DMS53 treated with DMSO at 0.1 percent for 48 hours (cell line): ENCODE results near the gene LYSMD4.

Experiments used
- DNase-seq: peaks from one replicate; lab custom pipeline; 2025; ENCODE audit not compliant: unreplicated experiment; lab: John Stamatoyannopoulos, UW

Gene LYSMD4

DNA sequence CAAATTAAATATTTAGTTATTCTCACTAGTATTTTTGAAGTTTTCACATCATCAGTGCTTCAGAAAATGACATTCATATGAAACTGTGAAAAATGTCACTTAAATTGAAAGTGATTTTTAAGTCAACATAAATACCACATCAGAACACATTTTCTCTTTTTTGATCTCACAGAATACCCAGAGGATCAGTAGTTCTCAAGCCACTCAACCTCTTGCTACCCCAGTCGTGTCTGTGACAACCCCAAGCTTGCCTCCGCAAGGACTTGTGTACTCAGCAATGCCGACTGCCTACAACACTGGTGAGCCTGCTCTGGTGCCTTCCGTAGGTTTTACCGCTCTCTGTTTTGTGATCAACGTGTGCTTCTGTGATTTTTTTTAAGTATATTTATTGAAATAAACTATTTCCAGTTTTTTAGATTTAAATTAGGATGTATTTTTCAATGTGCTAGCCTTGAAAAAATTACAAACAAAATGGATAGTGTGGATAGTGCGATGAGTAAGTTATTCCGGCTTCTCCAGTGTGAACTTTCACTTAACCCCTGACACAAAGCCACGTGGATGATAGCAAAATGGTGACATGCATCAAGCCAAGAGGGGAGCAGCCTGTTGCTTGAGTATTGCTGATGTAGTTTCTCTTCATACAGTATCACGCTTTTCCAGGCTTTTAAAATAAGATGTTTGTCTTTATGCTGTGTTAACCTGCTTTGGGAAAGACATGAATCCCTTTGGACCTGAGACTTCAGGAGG is 26.5 kb downstream of the LYSMD4 start:
- DNase-seq: no peak

DNA sequence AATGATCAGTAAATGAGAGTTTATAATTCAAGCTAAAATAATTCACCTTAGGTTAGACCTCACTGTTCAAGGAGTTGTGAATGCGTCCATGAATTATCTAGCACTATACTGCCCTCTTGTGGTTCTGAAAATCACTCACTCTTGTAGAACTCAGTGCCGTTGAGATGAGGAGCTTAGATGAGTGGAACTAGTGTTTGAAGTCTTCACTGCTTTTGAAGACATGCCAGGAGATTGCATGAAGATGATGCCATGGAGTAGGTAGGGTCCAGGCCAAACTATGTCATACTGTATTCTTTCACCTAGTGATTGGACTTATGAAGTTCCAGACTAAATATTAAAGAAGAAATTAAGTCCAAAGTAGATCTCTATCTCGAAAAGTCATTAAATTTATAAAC is 28.8 kb downstream of the LYSMD4 start:
- DNase-seq: peak; percentile 57

DNA sequence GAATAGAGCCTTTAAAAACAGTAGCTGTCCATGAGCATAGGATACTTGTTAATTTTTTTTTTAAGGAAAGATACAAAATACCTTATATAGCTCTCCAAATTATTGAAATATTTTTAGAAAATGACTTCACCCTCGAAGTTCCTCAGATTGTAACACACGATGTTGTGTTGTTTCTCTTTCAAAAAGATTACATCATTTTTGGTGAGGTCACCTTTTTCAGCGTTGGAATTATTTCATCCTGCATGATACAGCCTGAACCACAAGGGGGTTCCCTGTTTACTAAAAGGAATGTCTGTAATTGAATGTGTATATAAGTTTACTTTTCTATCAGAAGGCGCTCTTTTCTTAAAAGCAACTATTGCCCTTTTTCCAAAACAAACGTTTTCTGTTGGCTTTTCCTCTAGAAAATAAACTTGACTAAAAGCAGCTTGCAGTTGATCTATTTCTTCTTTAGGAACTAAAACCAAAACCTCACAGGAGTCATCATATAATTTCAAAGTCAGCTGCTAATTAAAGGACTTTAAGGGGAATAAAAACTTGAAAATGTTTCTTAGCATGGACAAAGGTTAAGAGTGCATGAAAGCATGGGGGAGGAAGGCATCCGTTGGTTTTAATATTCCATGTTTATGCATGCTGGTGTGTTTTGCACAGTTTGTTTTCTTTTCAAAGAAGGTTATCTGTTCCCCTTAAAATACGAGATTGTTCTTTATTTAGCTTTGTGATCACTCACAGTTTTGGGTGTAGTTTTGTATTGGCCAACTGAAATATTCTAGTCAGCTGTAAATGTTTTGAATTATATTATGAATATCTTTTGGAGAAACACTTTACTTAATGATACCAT is 29.4 kb downstream of the LYSMD4 start:
- peak; percentile 37 for DNase-seq

DNA sequence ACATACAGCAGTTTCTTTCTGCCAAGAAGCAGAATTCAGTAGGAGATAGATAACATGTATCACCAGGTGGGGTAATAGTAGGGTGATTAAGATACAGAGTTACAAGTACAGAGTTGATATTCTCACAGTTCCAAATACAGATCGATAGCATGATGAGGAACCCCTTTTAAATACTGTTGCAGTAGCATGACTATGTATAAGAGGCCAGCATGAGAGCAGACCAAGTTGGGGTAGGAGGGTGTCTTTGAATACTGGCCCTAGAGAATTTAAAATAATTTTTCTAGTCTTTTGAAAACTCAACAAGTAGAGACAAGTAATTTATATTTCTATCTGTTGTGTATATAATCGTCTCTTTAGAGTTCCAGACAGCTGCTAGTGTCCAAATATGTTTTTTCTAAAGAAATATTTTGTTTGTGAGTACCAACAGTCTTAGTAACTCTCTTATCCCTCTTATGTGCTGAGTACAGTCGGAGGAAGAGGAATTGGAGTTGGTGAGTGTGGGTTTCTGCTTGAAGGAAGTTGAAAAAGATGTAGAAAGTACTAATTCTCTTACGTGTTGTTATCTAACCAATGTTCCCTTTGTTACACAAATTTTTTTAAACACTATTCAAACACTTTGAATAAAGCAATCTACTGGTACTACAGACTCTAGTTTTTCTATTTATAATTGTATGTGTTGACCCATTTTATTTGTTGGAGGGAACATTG is 30.2 kb downstream of the LYSMD4 start:
- no peak for DNase-seq

DNA sequence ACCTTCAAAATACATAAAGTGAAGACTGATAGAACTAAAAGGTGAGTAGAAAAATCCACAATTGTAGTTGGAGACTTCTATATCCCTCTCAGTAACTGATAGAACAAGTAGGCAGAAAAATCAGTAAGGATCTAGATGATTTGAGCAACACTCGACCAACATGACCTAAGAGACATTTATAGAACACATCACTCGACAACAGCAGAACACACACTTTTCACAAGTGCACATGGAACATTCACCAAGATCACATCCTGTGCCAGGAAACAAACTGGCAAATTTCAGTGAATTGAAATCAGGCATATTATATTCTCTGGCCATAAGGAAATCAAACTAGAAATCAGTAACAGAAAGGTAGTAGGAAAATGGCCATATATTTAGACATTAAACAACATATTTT is 37.1 kb downstream of the LYSMD4 start:
- DNase-seq: no peak

DNA sequence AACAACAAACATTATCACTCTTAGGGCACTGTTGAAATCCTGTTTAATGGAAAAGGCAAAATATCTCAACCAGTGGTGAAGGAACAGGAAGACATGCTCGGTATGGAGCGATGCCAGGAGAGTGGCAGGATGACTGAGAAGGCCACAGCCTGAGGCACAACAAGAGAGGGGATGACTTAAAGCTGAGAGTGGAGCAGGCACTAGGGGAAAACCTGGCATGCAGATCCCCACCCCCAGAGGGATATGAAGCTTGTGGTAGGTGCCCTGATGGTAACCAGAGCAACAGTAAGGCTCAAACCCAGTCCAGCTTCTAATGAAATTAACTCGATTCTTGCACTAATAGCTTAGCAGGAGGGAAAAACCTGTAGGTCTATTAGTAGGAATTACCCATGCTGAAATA is 40.4 kb downstream of the LYSMD4 start:
- DNase-seq: no peak

DNA sequence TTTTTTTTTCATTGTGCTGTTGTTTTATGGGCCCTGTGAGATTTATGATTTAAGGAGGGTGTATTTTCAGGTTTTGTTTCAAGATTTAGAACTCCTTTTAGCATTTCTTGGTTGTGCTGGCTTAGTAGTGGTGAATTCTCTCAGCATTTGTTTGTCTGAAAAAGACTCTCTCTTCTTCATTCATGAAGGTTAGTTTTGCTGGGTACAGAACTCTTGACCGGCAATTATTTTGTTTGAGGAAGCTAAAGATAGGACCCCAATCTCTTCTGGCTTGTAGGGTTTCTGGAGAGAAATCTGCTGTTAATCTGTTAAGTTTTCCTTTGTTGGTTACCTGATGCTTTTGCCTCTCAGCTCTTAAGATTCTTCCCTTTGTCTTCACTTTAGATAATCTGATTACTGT is 46.9 kb downstream of the LYSMD4 start:
- DNase-seq: no peak

DNA sequence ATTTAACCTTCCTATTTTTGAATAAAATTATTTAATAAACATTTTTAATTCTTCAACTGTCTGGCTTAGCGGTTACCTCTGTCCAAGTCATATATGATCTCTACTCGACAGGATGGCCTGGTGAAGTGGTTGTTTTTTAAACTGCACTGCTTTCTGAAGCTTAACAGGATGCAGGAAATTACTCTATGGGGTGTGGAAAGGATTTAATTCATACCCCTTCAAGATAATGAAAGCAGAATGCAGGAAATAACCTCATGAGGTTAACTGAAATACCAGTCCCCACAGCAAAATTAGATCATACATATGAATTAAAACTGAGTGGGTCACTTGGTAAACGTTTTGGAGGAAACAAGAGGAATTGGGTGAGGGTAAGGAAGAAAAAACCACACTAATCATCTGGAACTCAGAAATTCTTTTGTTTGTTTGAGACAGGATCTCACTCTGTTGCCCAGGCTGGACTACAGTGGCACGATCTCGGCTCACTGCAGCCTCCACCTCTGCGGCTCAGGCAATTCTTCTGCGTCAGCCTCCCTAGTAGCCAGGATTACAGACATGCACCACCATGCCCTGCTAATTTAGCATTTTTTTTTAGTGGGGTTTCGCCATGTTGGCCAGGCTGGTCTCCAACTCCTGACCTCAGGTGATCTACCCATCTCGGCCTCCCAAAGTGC is 50.1 kb downstream of the LYSMD4 start:
- DNase-seq: no peak

DNA sequence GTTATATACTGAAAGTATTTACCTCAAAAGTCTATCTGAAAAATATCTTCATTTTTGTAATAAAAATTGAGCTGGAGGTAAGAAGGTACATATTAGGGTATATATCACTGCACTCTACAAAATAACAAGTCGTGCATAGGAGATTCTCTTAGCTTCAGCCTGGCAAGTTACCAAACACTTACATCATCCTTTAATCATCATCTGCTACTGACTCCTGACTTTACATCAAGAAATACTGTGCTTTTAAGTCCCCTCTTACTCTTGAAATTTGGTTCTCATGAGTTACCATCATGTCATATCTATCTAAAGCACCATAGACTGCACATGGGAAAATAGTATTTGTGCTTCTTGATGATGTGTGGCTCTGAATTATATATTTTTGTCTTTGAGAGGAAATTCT is 50.8 kb downstream of the LYSMD4 start:
- no peak for DNase-seq

DNA sequence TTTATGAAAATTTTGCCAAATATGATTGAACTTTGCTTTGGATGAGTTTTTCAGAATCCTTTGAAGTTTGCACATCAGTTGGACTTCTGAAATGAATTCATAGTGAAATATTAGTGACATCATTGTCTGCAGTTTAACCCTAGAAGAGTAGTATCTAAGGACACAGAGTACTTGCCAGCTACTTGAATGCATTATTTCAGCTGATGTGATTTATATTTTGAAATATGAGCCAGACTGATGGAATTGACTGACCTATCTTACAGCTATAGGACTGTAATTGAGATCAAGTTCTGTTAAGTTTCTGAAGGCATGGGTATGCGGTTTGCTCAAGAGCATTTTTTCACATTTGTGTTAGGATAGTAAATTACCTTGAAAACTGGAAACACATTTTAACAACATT is 51.2 kb downstream of the LYSMD4 start:
- no peak for DNase-seq

DNA sequence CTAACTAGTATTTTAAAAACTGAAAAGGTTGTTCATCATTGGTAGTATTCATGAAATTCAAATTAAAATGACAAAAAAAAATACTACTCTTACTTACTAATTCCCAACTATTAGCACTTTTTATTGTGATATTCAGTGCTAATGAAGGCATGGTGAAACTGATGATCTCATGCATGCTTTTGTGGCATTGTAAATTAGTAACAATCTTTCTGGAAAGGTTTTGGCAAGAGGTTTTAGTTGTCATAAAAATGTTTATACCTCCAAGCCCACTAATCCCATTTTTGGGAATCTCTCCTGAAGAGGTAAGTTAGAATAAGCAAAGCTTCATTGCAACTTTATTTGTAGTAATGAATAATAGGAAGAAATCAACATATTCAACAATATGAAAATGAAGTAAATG is 53.0 kb downstream of the LYSMD4 start:
- no peak for DNase-seq

DNA sequence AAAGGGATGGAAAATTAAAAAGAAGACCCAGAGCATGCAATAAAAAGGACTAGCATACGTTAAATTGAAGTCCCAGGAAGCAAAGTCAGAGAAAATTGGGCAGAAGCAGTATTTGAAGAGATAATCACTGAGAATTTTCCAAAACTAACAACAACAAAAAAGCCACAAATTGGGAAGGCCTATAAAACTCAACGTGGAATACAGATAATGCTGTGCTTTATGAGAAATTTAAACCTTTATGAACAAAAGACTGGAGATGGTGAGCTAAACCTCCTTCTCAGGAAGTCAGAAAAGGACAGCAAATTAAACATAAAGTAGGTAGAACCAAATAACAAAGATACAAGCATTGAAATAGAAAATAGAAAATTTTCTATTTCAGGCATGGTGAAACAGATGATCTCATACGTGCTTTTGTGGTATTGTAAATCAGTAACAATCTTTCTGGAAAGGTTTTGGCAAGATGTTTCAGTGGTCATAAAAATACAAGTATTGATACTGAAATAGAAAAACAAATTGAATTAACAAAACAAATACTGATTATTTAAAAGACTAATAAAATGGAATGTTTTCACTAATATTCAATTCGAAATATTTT is 55.6 kb downstream of the LYSMD4 start:
- DNase-seq: no peak
